Heart right ventricle (tissue), 16 donors: ENCODE results near the gene EPHX1. TPM values are rescaled to one million over a fixed set of nuclear protein-coding genes. Genes with fewer than 3 reads are reported as not detected.

Experiments used
- ATAC-seq, 8 donors: fragments of 200-7000 bp; cut with Tn5 transposase; one replicate each; pipeline ENCODE4 v1.9.1; 2020; ENCODE audit warnings: mild to moderate bottlenecking in 8 of 8, moderate library complexity in 8 of 8, moderate number of reproducible peaks in 1 of 8
- DNase-seq, 2 donors: peaks; one replicate each; pipeline ENCODE4 v3.0.0-alpha.2; 2020
- H3K27ac ChIP-seq, 10 donors: fragments of 200-600 bp; sonication (generic) in 2 of 10; one replicate each; pipeline versions ENCODE4 v1.5.0 to v1.8.0; 2020 to 2022; ENCODE audit warnings: mild to moderate bottlenecking in 3 of 10
- H3K27me3 ChIP-seq, 7 donors: fragments of 200-600 bp; one replicate each; pipeline ENCODE4 v1.8.0; 2021 to 2022; ENCODE audit warnings: mild to moderate bottlenecking in 2 of 7
- H3K36me3 ChIP-seq, 9 donors: fragments of 200-600 bp; sonication (generic) in 1 of 9; one replicate each; pipeline versions ENCODE4 v1.5.0 to v1.8.0; 2020 to 2022; ENCODE audit warnings: mild to moderate bottlenecking in 2 of 9
- H3K4me1 ChIP-seq, 9 donors: fragments of 200-600 bp; sonication (generic) in 1 of 9; one replicate each; pipeline versions ENCODE4 v1.5.0 to v1.8.0; 2020 to 2022; ENCODE audit warnings: mild to moderate bottlenecking in 4 of 9
- H3K4me3 ChIP-seq, 10 donors: fragments of 200-600 bp; sonication (generic) in 2 of 10; one replicate each; pipeline versions ENCODE4 v1.5.0 to v1.8.0; 2020 to 2022; ENCODE audit warnings: mild to moderate bottlenecking in 7 of 10, moderate library complexity in 2 of 10
- H3K9me3 ChIP-seq, 11 donors: fragments of 200-600 bp in 10 of 11; sonication (generic) in 2 of 11; one replicate each; pipeline versions ENCODE4 v1.5.0 to v1.8.0; 2013 to 2022; ENCODE audit warnings: mild to moderate bottlenecking in 2 of 11, control low read depth in 1 of 11, moderate library complexity in 1 of 11
- WGBS, 2 donors: extraction: QIAGEN DNeasy Blood & Tissue Kit; methylation state at CpG; one replicate each; pipeline ENCODE4 v1.1.7; 2013; ENCODE audit warnings: inconsistent platforms in 1 of 2; 5-methylcytosine and 5-hydroxymethylcytosine counted together
- intact Hi-C, 10 donors: fragments of 100-400 bp; cut with DNase I; formaldehyde crosslinking; loops; one replicate each; pipeline versions ENCODE4 v1.11.1 to v1.14.2; 2022
- polyA plus RNA-seq, 2 donors: library from polyadenylated mRNA; stranded (reverse); fragments of 200-250 nt; gene quantifications; one replicate each; pipeline ENCODE4 v1.2.3, GENCODE V29; 2013
- total RNA-seq, 10 donors: library from RNA; stranded (reverse); fragmentation: NEBNext Ultra II Directional in 3 of 10; extraction: Animal tissue kit (Norgen Biotek cat#: 25700) in 3 of 10; gene quantifications; one replicate each; pipeline versions ENCODE4 v1.2.1 to v1.2.4, GENCODE V29; 2021 to 2023
- TF ChIP-seq, protein P1 (sequence below), 9 donors: fragments of 200-600 bp; sonication (generic) in 2 of 9; IDR thresholded peaks; one replicate each; pipeline versions ENCODE4 v1.5.0 to v1.8.0; 2021 to 2022; ENCODE audit warnings: antibody characterized with exemption in 9 of 9, mild to moderate bottlenecking in 5 of 9, moderate library complexity in 1 of 9
- donor health status: Arrhythmogenic right ventricular cardiomyopathy.
- donor health status: ischemic (EF 13 %, LVEDD 7.1; RV severe dilation, severe dysfunction).
- donor health status: healthy with polysubstance abuse.
- donor health status: DM: no; HTN: yes; CAD: no.
- donor health status: DM: no; HTN: no; CAD: no.
- donor health status: ischemic (EF 25% LVEDD 6.9; RV normal size, moderate dysfunction).
- donor health status: ischemic (EF 25% LVEDD 5.7; RV mildly dilated, moderate dysfunction).
- donor health status: healthy.
- donor health status: DM: yes; HTN: yes; CAD: no.
- donor health status: Ischemic cardiomyopathy.
- donor health status: ischemic (EF 35%, LVEDD 5.7; RV mildly dilated, moderate dysfunction).
- donor health status: nonischemic (EF 11% LVEDD 7.7; RV severe dilation, severe dysfunction).
- donor health status: DM: yes; HTN: yes; CAD: no.
- donor health status: PGD.
- donor health status: ischemic (EF 29% LVEDD 5.4; RV normal size, mild dysfunction).
- donor health status: nonischemic (EF 23%, LVEDD 6.1; RV moderate dilation, normal function).

Gene EPHX1
- total and polyA plus RNA-seq, 12 donors, result 31.5 to 80.8 (median 43.2) TPM

DNA sequence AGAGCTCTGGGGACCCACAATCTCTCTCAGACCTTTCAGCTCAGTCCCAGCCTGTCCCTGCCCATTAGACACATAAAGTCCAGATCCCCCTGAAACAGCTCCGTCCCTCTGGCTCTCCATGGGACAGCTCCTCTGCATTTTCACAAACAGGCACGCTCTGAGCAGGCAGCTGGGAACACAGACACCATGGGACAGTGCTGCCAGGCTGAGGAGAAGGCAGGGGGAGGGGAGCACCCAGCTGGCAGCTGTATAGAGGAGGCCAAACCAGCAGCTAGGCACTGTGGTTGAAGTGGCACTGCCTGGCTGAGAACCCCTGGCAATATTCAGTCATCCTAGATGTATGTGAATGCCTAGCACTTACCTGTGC is 70.3 kb downstream of the EPHX1 start:
- Histone ChIP-seq H3K9me3 (no peaks in the 10 kb centered on the region), H3K27me3 (no peaks in the 10 kb centered on the region), H3K4me1 (peaks cover 30 to 65% (median 61%) of the 10 kb centered on the region in 9 donors), H3K36me3 (peaks cover 0 to 30% (median 0%) of the 10 kb centered on the region in 9 donors), H3K27ac (peak overlapping the region in 6 of 10 donors; percentile 92 to 98 (median 96)), H3K4me3 (peak overlapping the region in 2 of 10 donors; percentile 95 to 99)
- TF ChIP-seq, protein P1, sequence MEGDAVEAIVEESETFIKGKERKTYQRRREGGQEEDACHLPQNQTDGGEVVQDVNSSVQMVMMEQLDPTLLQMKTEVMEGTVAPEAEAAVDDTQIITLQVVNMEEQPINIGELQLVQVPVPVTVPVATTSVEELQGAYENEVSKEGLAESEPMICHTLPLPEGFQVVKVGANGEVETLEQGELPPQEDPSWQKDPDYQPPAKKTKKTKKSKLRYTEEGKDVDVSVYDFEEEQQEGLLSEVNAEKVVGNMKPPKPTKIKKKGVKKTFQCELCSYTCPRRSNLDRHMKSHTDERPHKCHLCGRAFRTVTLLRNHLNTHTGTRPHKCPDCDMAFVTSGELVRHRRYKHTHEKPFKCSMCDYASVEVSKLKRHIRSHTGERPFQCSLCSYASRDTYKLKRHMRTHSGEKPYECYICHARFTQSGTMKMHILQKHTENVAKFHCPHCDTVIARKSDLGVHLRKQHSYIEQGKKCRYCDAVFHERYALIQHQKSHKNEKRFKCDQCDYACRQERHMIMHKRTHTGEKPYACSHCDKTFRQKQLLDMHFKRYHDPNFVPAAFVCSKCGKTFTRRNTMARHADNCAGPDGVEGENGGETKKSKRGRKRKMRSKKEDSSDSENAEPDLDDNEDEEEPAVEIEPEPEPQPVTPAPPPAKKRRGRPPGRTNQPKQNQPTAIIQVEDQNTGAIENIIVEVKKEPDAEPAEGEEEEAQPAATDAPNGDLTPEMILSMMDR (IDR thresholded peaks at IDR 0.05), result no peak
- intact Hi-C loops, result loop anchor here in 3 of 10 donors (2.0 to 5.0 kb wide), 3 partner anchors 37 to 69 kb away; partner anchors contain the start of gene EPHX1 (in 3 of the 3)
- ATAC-seq (peak in 2 of 8 donors; percentile 27 to 35), DNase-seq (peak in 1 of 2 donors; percentile 27)
- 48 to 64% methylated on average over 2 of the region's 2 CpGs for WGBS, 2 donors

DNA sequence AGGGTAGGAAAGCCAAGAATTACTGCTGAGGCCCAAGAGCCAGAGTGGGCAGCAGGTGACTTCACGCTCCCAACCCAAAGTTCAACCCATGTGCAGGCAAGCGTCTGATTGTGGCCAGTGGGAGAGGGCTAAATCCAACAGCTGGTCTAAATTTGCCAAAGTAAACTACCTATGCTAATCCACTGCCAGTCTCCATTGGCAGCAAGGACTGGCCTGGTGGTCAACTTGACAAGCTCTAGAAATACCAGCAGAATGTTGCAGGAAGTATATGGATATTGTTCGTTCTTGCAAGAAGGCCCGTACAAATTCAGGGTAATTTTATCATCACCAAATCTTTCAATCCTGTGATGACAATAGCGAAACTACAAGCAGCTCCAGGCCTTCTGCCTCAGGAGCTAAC is 70.7 kb downstream of the EPHX1 start:
- H3K4me3 ChIP-seq, result peak overlapping the region in 8 of 10 donors; percentile 90 to 100 (median 98)

DNA sequence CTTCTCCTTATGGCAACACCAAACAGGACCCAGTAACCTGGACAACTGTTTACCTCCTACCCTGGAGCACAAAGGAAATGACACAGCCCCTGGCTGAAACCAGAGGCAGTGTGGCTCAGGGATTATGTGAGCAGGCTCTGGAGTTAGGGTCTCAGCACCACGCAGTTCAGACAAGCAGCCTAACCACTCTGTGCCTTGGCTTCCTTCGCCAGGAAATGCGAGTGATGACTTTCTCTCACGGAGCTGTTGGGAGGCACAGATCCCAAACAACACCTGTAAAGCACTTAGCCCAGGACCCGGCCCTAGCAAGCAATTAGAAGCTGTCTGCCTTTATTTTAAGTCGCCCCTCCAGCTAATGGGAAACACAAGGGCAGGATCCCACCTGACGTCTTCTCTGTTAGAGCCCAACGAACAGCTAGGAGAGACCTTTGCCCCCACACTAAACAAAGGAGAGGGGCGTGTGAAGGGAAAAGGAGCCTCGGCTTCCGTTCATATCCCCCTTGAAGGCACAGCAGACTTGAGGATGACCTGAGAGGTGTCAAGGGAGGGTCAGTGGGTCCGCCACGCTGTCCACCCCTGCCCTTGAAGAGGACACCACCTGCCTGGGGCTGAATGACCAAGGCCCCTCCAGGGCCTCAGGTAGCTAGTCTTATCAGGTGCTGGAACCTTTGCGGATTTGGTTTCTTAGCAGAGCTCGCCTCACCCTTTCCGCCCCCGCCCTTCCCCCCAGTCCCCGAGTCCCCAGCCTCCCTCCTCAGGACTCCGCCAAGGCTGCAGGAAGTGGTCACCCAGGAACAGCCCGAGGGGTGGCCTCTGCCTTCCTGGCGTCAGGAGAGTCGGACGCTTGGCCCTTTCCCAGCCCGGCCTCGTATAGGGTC is 71.4 kb downstream of the EPHX1 start:
- intact Hi-C loops, result loop anchor here in 3 of 10 donors (2.0 to 5.0 kb wide), 3 partner anchors 36 to 71 kb away; partner anchors contain the start of gene EPHX1 (in 3 of the 3)
- peak; percentile 41 to 72 (median 58) for ATAC-seq
- peak; percentile 60 to 68 for DNase-seq
- H3K36me3 ChIP-seq, result peaks cover 0 to 19% (median 0%) of the 10 kb centered on the region in 9 donors
- peak overlapping the region; percentile 85 to 98 (median 95) for H3K27ac ChIP-seq
- peak overlapping the region; percentile 88 to 100 (median 98) for H3K4me3 ChIP-seq
- TF ChIP-seq, protein P1 (IDR thresholded peaks at IDR 0.05), result no peak
- WGBS, 2 donors, result 12 to 21% methylated on average over 25 of the region's 25 CpGs
- no peaks in the 10 kb centered on the region for H3K27me3 ChIP-seq
- peaks cover 30 to 63% (median 59%) of the 10 kb centered on the region in 9 donors for H3K4me1 ChIP-seq
- no peaks in the 10 kb centered on the region for H3K9me3 ChIP-seq

More for the DNA sequence above, 70.7 kb downstream of the EPHX1 start:
- DNase-seq, result no peak
- H3K27ac ChIP-seq, result peak overlapping the region in 9 of 10 donors; percentile 85 to 98 (median 95)
- no peaks in the 10 kb centered on the region for H3K27me3 ChIP-seq
- intact Hi-C loops, result loop anchor here in 3 of 10 donors (2.0 to 5.0 kb wide), 3 partner anchors 37 to 70 kb away; partner anchors contain the start of gene EPHX1 (in 3 of the 3)
- H3K4me1 ChIP-seq, result peaks cover 30 to 65% (median 61%) of the 10 kb centered on the region in 9 donors
- no peak for ATAC-seq
- WGBS, 2 donors, result 70 to 81% methylated on average over 5 of the region's 5 CpGs
- no peaks in the 10 kb centered on the region for H3K9me3 ChIP-seq
- TF ChIP-seq, protein P1 (IDR thresholded peaks at IDR 0.05), result no peak
- H3K36me3 ChIP-seq, result peaks cover 0 to 26% (median 0%) of the 10 kb centered on the region in 9 donors

DNA sequence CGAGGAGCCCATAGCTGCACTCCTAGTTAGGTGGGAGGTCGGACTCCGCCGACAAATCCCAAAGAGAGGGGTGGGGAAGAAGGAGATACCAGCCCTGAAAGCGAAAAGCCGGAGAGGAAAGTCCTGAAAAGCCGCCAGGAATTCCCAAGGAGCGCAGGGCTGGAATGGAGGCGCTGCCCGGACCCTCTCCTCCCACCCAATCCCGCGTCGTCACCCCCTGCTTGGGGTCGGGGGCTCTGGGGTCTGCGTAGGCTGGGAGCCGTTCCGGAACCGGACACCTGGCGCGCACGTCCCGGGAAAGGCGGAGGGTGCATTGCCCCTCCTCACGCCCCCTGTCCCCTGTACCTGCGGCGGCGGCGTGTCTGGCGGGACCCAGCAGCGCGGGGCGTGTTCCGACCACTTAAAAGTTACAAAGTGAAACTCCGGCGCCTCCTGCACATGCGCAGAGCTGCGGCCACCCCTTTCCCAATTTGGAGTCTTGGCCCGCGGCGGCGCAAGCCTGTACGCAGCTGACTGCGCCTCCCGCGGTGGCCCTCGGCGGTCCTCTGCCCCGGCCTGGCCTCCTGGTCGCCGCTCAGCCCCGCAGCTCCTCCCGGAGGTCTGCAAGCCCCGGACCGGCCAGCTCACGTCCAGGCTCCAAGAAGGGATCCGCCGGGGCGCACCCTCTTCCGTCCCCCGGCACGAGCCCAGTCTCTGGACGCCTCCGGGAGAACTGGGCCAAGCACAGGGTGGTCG is 72.2 kb downstream of the EPHX1 start, which contains the start of gene TMEM63A:
Gene TMEM63A, minus strand, starts transcription at position 422 of the 735 bp plus-strand sequence. CDS start 4,800 bp downstream, outside the sequence.
- Histone ChIP-seq H3K4me1 (peaks cover 27 to 59% (median 52%) of the 10 kb centered on the region in 9 donors), H3K27ac (peak within 1 kb of the TSS; percentile 85 to 98 (median 95)), H3K27me3 (no peaks in the 10 kb centered on the region), H3K9me3 (no peaks in the 10 kb centered on the region), H3K4me3 (peak within 1 kb of the TSS; percentile 88 to 100 (median 98)), H3K36me3 (peaks cover 0 to 11% (median 0%) of the 10 kb centered on the region in 9 donors)
- intact Hi-C loops, result loop anchor here in 3 of 10 donors (2.0 to 5.0 kb wide), 3 partner anchors 35 to 71 kb away; partner anchors contain the start of gene EPHX1 (in 3 of the 3)
- 0 to 1% methylated on average over 61 to 64 of the region's 64 CpGs for WGBS, 2 donors
- peak; percentile 94 to 97 for DNase-seq
- peak; percentile 90 to 96 (median 95) for ATAC-seq
- TF ChIP-seq, protein P1 (IDR thresholded peaks at IDR 0.05), result peak in 8 of 9 donors; percentile 22 to 64 (median 48)
